ENCODE measurements around the gene FXR1. TPM values are rescaled to one million over a fixed set of nuclear protein-coding genes. Genes with fewer than 3 reads are reported as not detected.
"Not testable (repeated sequence)": the region's sequence is repeated elsewhere in the genome, so short reads cannot be mapped to it uniquely, and the experiment has no call there.

Gene FXR1
- total RNA-seq, 4 donors from 2014 or later, result 39.6 to 99.2 (median 73.8) TPM

DNA sequence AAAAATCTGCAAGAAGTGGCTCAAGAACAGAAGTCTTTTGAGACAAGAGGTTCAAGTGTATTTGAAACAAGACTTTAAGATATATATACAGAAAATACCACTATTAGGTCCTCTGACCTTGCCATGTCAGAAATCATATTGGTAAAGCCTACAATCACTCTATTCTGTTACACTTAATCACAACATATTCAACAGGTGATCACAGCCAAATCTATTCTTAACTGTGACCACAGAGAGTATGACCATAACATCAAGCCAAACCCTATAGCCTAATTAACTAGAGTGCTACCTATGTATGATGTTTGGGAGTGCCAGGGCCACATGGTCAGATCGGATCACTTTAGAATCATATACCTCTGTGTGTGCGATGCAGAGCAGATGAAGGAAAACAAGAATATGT is 74.9 kb downstream of the FXR1 start:
- Histone ChIP-seq H3K4me3 (no peak overlapping the region), H3K27ac (no peak overlapping the region), H3K9me3 (no peaks in the 10 kb centered on the region), H3K27me3 (no peaks in the 10 kb centered on the region), H3K4me1 (peaks cover 14 to 36% (median 14%) of the 10 kb centered on the region in 3 donors), H3K36me3 (peaks cover 0 to 57% (median 13%) of the 10 kb centered on the region in 3 donors)
- intact Hi-C loops (cut with DNase I), result no loop called here
- 98 to 100% methylated on average over 2 of the region's 2 CpGs for WGBS, 2 donors
- no peak for DNase-seq
- TF ChIP-seq POLR2A (IDR thresholded peaks at IDR 0.05), result no peak
- TF ChIP-seq, protein P1, sequence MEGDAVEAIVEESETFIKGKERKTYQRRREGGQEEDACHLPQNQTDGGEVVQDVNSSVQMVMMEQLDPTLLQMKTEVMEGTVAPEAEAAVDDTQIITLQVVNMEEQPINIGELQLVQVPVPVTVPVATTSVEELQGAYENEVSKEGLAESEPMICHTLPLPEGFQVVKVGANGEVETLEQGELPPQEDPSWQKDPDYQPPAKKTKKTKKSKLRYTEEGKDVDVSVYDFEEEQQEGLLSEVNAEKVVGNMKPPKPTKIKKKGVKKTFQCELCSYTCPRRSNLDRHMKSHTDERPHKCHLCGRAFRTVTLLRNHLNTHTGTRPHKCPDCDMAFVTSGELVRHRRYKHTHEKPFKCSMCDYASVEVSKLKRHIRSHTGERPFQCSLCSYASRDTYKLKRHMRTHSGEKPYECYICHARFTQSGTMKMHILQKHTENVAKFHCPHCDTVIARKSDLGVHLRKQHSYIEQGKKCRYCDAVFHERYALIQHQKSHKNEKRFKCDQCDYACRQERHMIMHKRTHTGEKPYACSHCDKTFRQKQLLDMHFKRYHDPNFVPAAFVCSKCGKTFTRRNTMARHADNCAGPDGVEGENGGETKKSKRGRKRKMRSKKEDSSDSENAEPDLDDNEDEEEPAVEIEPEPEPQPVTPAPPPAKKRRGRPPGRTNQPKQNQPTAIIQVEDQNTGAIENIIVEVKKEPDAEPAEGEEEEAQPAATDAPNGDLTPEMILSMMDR (IDR thresholded peaks at IDR 0.05), result no peak

DNA sequence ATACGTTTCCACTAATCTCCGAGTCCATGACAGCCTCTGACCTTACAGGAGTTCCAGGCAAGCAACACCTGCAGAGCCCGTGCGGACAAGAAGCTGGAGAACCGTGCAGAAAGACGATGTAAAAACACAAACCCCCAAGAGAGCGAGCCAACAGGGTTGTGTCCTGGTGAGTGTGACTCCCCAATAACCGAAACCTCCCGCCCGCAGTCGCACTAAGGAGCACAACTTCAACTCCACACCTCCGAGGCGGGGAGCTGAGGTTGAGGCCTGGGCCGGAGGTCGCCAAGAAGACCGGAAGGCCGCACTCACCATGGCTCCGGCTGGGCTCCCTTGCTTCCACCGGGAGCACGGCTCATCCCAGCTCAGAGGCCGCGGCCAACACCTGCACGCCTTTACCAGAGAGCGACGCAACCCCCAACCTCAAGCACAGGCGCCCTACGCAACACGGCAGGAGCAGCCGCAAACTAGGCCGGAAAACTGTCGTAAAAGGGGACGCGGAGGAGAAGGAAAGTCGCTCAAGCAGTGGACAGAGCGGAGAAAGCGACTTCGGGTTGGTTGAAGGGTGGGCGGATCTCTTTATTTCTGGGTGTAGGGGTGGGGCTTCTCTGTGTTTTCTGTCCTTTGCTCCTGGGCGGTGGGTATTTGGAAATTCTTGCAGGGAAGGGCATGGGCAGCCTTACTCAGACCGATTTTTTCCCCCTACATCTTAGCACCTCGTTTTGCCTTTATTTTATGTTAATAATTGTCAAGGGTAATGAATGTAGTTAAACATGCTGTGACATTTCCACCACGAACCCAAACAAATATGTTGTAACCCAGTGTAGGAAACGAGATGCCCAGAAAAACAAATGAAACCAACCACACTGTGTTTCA is 77.1 kb downstream of the FXR1 start, which contains the start of gene DNAJC19:
TSS of gene DNAJC19 (minus strand) at position 446 of the 873 bp plus-strand sequence. CDS start at position 312, 134 bp downstream.
- Histone ChIP-seq H3K4me1 (peaks cover 14 to 36% (median 14%) of the 10 kb centered on the region in 3 donors), H3K4me3 (peak within 1 kb of the TSS; percentile 71 to 91 (median 84)), H3K27ac (peak within 1 kb of the TSS; percentile 88 to 94 (median 93)), H3K27me3 (no peaks in the 10 kb centered on the region), H3K9me3 (no peaks in the 10 kb centered on the region), H3K36me3 (peaks cover 0 to 35% (median 13%) of the 10 kb centered on the region in 3 donors)
- TF ChIP-seq, protein P1 (IDR thresholded peaks at IDR 0.05), result peak in 2 of 6 experiments; percentile 6 to 23
- peak in 3 of 4 donors; percentile 77 to 87 (median 81) for TF ChIP-seq POLR2A (IDR thresholded peaks at IDR 0.05)
- DNase-seq, result peak; percentile 72
- intact Hi-C loops (cut with DNase I), result loop anchor here (10.0 kb wide), 1 partner anchor 75 kb away; the partner anchor contains the start of gene FXR1
- whole genome bisulfite sequencing, 2 donors, result 1% methylated on average over 7 to 31 of the region's 43 CpGs

DNA sequence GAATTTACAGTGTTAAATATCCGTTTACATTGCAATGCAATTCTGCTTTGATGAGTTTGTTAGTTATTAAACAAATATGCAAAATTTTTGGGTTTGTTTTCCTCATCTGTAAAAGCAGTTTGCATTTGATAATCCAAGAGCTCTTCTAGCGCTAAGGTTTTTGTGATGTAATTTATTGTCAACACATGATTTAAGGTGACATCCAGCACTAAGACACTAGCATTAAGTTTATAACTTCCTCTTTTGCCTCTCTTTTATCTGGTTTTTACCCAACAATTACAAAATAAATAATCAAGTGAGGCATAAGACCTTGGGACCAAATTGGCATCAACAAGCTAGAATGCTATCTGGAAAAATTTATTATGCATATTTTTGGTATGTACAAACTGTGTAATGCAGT is 78.0 kb downstream of the FXR1 start:
- no peaks in the 10 kb centered on the region for H3K9me3 ChIP-seq
- intact Hi-C loops (cut with DNase I), result loop anchor here (10.0 kb wide), 1 partner anchor 76 kb away; the partner anchor contains the start of gene FXR1
- H3K4me3 ChIP-seq, result peak overlapping the region in 3 of 4 donors; percentile 71 to 91 (median 90)
- H3K27me3 ChIP-seq, result no peaks in the 10 kb centered on the region
- H3K27ac ChIP-seq, result peak overlapping the region in 3 of 4 donors; percentile 92 to 94 (median 94)
- DNase-seq, result no peak
- H3K36me3 ChIP-seq, result peaks cover 0 to 25% (median 13%) of the 10 kb centered on the region in 3 donors
- TF ChIP-seq POLR2A (IDR thresholded peaks at IDR 0.05), result no peak
- TF ChIP-seq, protein P1 (IDR thresholded peaks at IDR 0.05), result no peak
- 19 to 26% methylated on average over 2 of the region's 2 CpGs for WGBS, 2 donors
- peaks cover 14 to 36% (median 14%) of the 10 kb centered on the region in 3 donors for H3K4me1 ChIP-seq

DNA sequence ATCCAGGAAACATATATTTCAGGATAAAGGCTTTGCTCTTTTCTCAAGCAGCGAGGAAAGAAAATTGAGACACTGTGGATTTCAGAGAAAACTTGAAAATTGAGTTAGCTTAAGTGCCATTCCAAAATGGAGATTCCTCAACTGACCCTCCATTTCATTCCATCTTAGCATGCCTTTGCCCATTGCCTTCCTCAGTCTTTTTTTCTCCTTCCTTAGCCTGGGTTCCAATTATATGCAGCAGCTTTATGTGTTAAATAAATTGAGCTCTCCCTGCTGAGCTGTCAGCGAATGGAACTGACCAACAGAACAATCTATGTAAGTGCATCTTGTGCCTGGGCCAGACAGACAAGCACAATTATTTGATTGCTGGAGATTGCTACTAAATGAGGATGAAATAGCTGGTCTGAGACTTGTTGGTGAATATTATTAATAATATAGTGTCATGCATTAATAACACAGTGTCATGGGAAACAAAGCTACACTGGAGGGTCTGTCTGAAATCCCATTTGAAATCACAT is 84.0 kb downstream of the FXR1 start:
- Histone ChIP-seq H3K4me3 (no peak overlapping the region), H3K36me3 (no peaks in the 10 kb centered on the region), H3K9me3 (peaks cover 0 to 15% (median 0%) of the 10 kb centered on the region in 3 donors), H3K27me3 (no peaks in the 10 kb centered on the region), H3K27ac (no peak overlapping the region), H3K4me1 (no peaks in the 10 kb centered on the region)
- WGBS, 2 donors, result 80 to 92% methylated on average over 2 of the region's 2 CpGs
- no peak for DNase-seq
- TF ChIP-seq, protein P1 (IDR thresholded peaks at IDR 0.05), result no peak
- TF ChIP-seq POLR2A (IDR thresholded peaks at IDR 0.05), result no peak
- intact Hi-C loops (cut with DNase I), result loop anchor here (10.0 kb wide), 1 partner anchor 82 kb away; the partner anchor contains the start of gene FXR1

DNA sequence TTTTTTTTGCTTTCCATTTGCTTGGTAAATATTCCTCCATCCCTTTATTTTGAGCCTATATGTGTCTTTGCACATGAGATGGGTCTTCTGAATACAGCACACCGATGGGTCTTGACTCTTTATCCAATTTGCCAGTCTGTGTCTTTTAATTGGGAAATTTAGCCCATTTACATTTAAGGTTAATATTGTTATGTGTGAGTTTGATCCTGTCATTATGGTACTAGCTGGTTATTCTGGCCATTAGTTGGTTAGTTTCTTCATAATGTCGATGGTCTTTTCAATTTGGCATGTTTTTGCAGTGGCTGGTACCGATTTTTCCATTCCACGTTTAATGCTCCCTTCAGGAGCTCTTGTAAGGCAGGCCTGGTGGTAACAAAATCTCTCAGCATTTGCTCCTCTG is 89.9 kb downstream of the FXR1 start:
- 79 to 91% methylated on average over 4 of the region's 4 CpGs for WGBS, 2 donors
- H3K4me3 ChIP-seq; intact Hi-C loops (cut with DNase I); DNase-seq; H3K27ac ChIP-seq; H3K27me3 ChIP-seq; H3K4me1 ChIP-seq; H3K36me3 ChIP-seq: not testable (repeated sequence)
- H3K9me3 ChIP-seq, result peaks cover 0 to 19% (median 0%) of the 10 kb centered on the region in 3 donors

DNA sequence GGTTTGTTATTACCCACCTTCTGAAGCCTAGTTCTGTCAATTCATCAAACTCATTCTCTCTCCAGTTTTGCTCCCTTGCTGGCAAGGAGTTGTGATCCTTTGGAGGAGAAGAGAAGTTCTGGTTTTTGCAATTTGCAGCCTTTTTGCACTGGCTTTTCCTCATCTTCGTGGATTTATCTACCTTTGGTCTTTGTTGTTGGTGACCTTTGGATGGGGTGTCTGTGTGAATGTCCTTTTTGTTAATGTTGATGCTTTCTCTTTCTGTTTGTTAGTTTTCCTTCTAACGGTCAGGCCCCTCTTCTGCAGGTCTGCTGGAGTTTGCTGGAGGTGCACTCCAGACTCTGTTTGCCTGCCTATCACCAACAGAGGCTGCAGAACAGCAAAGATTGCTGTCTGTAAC is 91.0 kb downstream of the FXR1 start:
- H3K4me3 ChIP-seq; H3K36me3 ChIP-seq; intact Hi-C loops (cut with DNase I); DNase-seq; H3K27ac ChIP-seq; H3K4me1 ChIP-seq; H3K27me3 ChIP-seq: not testable (repeated sequence)
- peaks cover 0 to 19% (median 0%) of the 10 kb centered on the region in 3 donors for H3K9me3 ChIP-seq
- WGBS, 2 donors, result 41 to 46% methylated on average over 2 of the region's 2 CpGs

Measured in esophagus squamous epithelium (tissue), 5 donors.